Measurements from ENCODE around the gene FGD1. TPM values are rescaled to one million over a fixed set of nuclear protein-coding genes. Genes with fewer than 3 reads are reported as not detected.

The FGD1 gene
- total RNA-seq, 1 donor from 2014 or later: 9.0 TPM

DNA sequence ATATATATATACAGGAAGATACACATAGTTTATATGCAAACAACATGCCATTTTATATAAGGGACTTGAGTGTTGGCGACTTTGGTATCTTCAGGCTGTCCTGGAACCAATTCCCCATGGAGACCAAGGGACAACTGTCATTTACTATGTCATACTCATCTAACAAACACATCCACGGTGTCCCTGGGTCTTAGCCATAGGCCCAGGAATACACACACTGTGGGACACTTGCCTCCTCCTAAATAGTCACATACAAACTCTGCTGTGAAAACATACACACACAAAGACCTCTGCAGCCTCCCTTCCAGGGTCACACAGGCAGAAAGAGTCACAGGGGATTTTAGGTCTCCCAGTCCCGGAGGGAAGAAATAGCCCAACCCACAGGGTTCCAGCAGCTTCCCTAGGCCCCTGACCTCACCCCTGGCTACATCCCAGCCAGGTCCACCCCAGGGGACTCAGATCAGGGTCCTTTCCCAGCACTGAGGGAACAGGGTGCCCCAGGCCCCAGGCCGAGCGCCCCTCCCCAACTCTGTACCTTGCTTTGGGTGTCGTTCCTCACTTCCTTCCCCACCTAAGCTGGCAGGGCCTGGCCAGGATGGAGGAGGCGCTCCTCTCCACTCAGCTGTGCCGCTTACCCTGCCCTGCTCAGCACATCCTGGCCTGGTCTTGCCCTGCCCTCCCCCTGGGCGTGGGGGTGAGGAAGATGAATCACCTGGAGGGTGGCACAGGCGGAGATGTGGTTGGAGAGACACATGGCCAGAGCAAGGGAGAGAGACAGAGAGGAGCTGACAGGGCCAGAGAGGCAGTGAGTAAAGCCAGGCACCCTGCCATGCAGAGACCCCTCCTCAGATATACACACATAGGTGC lies 21.8 kb downstream of the FGD1 start:
- DNase-seq: no peak

DNA sequence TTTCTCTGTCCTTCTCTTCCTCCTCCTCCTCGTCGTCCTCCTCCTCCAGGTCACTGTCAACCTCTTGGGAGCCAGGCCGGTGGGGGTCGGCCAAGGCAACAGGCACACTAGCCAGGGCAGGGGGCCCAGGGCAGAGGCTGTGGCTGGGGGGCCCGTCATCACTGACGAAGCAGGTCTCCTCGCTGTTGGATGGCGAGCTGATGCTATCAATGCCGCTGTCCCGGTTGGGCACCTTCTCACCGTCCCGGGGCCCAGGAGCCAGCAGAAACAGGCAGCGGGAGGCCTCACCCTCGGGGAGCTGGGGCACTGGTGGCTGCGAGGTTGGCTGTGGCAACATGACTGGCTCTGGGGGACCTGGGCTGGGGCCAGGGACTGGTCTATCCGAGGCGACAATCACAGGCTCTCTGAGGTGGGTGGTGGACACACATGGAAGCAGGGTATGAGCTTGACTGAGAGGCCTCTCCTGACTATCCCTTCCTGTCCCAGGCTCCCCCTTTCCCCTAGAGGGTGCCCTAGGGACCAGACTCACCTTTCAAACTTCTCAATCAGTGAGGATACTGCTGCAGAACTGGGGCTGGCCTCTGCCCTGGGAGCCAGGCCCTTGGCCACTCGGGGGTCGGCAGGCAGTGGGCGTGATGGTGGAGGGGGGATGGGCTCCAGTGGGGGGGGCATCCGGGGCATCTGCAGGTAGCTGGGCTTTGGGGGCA lies 25.8 kb downstream of the FGD1 start:
- no peak for DNase-seq

DNA sequence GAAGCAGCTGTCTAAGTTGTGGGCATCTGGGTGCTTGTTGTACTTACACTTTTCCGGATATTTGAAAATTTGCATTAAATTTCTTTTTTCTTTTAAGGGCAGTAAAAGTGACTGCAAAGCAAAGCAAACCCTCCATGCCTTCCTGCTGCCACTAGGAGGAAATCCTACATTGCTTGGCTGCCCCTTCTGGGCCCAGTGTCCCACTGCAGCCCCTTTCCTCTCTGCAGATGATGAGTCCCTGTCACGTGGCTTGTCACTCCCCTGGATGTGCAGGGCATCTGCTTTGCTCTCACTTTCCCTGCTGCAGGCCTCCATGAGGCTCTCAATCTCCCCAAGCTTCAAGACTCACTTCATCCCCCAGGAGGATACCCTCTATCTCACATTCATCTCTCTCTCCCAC lies 43.1 kb downstream of the FGD1 start:
- no peak for DNase-seq

DNA sequence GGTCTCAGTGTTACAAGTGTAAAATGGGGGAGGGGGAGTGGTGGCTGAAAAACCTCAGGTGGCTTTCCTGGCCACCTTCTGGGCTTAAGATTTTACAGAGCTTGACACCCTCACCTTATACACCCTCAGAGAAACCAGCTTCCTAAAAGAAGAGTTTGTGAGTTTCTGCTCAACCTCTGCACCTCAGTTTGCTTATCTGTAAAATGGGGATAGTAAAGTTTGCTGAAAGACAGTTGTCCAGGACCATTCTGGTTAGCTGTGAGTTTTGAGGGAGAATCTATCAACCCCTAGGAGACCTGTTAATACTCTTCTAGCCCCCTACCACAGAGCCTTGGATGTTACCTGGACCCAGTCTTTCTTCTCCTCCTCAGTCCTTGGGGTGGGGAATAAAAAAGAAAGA lies 46.1 kb downstream of the FGD1 start:
- DNase-seq: no peak

DNA sequence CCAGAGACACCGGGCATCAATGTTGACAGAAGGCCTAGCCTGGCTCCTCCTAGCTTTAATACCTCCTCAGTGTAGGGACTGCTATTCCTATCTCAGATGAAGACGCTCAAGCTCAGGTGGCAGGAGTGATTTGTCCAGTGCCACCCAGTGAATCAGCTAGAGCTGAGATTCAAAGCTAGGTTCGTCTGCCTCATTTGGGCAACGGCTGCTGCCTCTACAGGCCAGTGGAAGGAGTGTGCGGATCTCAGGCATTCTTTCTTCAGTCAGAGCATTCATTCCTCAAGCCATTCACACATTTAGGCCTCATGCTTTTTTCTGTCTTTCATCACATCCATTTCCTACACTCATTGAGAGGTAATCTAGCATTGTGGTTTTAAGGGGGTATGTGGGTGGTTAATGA lies 48.6 kb downstream of the FGD1 start:
- no peak for DNase-seq

DNA sequence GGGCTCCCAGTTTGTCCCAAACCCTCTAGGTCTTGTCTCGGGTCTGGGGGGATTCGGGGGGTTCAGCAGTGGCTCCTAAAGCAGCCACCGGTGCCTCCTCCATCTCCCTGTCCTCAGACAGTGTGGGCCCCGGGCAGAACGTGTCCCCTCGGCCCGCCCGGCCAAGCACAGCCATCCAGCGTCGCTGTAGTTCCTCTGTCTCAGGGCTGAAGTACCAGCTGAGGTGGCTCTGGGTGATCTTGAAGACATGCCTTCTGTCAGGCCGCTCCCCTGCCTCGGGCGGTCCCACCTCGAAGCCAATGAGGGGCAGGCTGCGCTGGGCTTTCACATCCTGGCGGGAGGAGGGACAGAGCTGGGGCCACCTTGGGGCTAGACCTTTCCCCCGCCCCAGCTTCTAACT lies 50.0 kb downstream of the FGD1 start:
- no peak for DNase-seq

DNA sequence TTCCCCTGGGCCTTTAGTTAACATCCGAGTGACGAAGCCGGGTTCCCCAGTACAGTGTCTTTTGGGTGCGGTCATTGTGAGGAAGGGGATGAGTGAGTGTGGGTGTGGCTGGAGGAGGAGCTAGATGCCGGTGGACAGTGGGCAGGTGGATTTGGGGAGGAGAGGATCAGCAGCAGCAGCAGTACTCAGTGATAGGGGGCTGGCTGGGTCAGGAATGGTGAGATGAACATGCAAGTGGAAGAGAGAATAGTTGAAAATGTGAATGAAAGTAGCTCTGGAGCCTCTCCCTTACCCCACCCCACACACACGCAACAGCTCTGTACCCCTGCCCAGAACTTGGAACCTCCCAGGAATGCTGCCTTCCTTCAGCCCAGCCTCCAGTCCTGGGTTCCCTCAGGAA lies 51.3 kb downstream of the FGD1 start:
- no peak for DNase-seq

DNA sequence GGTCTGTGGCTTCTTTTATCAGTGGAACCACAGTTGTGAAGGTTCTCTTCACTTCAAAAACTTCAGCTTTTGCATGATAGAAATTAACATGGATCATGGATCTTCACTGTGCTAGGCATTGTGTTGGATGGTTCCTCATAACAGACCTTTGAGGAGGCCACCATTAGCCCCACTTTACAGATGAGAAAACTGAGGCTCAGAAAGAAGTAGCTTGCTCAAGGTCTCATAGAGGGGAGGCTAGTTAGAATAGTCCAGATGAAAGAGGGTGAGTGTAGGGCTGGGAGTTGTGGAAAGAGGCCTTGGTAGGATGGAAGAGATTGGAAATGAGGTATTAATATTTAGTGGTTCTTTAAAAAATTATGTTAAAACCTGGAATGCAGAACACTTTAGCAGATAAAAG lies 53.2 kb downstream of the FGD1 start:
- DNase-seq: no peak

DNA sequence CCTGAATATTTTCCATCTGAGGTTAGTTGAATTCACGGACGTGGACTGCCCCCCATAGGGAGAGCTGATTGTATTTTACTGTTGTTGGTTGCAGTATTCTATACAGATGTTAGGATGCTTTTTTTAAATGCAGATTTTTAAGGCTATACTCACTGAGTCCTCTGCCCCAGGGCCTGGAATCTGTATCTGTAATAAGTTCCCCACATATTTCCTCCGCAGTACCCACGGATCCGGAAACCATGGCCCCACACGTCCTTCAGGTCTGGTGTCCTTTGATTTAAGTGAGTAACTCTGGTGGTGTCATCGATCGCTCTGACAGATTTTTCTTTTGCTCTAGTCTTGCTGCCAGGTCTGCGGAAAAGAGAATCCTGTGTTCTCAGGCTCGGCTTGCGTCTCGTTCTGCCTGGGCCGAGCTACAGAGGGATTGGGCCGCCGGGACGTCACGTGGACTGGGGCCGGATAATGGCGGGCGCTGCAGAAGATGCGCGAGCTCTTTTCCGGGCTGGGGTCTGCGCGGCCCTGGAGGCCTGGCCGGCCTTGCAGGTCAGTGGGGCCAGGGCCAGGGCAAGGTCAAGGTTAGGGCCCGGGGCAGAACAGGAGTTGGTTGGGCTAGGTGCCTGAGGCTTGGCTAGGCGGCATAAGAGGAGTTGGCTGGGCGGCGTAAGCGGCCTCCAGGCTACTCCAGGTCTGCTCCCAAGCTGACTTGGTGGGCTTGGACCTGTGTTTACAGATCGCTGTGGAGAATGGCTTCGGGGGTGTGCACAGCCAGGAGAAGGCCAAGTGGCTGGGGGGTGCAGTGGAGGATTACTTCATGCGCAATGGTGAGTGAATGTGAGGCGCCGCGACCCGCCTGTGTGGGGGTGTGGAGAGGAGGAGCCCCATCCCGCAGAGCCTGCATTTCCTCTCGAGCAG lies 55.8 kb downstream of the FGD1 start, which contains the start of gene TSR2:
TSS of gene TSR2 (plus strand) at position 445 of the 912 bp plus-strand sequence. CDS start at position 463, 18 bp downstream.
- DNase-seq: peak; percentile 78

DNA sequence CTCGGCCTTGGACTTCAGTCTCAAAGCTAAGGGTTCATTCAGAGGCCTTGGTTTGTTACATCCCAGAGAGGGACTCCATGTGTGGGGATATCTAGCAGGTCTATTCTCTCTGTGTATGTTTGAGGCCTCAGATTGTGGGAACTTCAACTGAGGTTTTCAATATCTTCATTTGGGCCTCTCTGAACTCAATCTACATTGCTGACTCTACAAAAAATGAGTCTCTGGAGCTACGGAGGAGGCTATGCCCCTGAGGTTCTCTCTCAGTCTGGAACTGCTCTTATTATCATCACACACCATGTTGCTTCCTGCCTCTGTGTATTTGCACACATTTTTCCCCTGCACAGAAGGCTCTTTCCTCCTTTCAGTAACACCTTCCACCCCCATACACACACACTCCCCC lies 60.9 kb downstream of the FGD1 start:
- DNase-seq: no peak

DNA sequence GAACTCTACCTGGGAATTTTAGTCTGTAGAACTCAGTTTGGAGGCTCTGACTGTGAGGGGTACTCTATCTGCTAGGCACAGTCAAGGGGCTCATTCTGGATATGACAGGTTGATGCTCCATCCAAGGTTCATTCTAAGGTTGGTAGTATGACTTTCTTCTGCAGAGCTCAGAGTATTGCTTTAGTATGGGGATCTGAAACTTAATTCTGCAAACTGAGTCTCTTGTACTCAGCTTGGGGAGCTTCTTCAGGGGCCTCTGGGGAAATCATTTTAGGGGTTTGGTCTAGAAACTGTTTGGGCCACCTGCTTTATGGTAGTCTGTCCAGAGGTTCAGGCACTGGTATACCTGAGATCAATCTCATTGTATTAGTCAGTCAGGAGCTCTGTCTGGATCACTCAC lies 65.5 kb downstream of the FGD1 start:
- no peak for DNase-seq

DNA sequence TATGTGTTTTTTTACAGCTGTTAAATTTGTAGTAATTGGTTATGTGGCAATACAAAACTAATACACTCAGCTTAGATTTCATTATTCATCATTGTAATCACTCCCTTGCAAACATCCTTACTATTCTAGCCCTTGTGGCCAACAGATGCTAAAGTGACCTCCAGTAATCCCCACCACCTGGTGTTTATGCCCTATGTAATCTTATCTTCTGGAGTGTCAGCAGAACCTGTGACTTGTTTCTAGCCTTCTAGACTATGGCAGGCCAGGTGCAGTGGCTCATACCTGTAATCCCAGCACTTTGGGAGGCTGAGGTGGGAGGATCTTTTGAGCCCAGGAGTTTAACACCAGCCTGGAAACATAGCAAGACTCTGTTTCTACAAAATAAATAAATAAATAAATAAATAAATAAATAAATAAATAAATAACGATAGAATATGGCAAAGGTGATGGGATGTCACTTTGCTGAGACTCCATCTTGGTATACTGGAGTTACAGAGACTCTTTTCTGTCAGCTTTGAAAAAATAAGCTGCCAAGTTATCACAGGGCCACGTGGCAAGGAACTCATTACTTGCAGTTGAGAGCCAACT lies 68.1 kb downstream of the FGD1 start:
- DNase-seq: no peak

DNA sequence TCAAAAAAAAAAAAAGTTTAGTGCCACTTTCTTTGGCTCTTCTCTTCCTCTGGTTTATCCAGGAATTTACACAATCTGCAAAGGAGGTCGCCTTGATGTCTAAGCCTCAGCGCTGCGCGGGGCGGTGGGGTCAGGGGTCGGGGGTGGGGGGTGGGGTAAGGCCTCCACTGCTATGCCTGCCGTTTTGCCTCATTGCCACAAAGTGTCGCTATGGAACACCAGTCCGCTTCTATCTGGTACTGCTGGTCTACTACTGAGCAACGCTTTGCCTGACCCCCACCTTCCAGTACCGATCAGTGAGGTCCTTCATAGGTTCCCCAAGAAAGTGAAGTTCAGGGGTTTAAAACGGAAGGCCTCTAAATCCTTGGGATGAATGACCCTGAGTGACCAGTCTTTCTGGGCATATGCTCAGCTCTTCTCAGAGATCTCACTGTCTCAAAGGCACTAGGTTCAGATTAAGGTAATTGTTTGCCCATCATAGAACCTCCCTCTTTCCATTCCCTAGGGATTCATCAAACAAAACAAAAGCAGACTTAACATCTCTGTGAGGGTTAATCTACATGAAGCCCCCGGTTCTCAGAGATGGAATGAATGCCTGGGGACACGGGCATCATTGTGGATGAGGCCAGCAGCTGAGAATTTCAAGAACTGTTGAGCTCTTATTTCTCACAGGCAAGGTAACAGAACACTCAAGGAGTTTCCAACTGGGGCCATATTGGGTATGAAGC lies 72.7 kb downstream of the FGD1 start:
- DNase-seq: no peak

DNA sequence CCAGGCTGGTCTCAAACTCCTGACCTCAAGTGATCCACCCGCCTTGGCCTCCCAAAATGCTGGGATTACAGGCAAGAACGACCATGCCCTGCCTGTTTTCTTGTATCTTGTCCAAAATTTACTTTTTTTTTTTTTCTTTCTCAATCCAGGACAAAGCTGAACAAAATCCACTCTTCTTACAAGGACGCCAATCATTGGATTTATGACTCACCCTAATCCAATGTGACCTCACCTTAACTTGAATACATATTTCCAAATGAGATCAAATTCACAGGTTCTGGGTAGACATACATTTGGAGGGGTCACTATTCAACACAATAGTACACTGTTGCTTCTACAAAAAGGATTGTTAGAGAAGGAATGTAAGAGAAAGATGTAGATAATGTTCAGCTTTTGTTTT lies 73.9 kb downstream of the FGD1 start:
- DNase-seq: no peak

DNA sequence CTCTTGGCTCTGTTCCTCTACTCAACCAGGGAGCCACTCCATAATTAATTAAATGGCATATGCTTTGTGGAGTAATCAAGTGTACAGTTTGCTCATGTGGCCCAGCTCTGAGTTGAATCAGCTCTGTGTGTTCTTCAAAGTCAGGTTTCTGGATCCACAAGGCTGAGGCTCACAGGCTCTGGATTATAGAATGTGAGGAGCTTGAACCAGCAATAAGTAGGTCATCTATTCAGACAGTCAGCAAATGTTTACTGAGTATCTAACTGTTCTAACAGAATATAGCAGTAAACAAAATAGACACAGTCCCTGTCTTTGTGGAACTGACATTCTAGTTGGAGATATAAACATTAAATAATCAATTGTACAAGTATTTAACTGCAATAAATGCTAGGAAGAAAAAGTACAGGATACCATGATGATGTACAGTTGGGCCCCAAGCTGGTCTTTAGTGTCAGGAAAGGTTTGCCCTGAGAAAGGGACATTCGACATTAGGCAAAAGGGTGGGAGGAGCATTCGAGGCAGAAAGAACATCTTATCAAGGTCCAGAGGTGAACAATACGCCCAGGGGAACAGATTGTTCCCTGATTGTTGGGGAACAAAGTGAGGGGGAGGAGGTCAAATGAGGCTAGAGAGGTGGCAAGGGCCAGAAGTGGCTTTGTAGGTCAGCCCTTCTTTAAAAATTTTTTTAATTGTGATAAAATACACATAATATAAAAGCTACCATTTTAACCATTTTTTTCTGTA lies 76.3 kb downstream of the FGD1 start:
- no peak for DNase-seq

DNA sequence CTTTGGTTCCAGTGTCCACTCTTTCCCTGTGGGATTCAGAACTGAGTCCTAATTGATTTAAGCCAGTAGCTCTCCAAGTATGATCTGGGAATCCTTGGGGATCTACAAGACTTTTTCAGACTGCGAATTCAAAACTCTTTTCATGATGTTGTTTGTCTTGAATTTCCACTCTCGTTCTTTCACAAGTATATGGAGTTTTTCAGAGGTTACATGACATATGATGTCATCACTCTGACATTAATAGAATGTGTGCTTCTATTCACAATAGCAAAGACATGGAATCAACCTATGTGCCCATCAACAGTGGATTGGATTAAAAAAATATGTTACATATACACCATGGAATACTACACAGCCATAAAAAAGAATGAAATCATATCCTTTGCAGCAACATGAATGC lies 79.1 kb downstream of the FGD1 start:
- DNase-seq: no peak

DNA sequence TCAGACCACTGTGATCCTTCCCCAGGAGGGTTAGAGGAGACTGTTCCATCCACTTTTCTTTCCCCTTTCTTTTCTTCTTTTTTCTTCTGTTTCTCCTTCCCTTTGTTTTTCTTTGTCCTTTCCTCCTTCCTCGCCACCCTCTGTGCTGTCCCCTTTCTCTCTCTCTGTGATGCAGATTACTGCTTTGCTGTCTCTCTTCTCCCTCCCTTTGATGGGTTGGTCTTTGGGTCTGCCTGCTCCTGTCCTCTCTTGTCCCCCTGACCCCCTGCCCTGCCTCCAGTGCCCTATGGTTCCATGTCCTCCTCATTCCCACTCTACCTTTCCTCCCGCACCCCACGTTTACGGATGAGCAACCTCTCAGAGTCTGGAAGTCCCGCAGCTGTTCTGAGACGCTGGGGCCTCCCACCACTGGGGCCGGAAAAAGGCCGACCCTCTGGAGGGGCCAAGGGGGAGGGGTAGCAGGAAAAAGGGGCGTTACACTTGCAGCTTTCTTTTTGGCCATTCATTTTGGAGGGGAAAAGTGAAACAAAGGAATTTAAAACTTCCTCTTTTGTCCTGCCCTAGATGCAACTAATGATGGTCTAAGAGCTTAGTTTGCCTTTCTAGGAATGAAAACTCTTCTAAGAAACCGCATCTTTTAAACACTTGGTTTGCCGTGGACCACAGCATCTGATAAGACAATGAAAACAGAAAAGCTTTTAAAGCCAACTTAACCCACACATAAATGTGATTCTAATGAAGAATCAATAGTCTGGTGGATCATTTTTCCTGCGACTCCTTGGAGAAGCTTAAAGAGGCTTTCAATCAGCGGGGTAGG lies 80.3 kb downstream of the FGD1 start:
- no peak for DNase-seq

DNA sequence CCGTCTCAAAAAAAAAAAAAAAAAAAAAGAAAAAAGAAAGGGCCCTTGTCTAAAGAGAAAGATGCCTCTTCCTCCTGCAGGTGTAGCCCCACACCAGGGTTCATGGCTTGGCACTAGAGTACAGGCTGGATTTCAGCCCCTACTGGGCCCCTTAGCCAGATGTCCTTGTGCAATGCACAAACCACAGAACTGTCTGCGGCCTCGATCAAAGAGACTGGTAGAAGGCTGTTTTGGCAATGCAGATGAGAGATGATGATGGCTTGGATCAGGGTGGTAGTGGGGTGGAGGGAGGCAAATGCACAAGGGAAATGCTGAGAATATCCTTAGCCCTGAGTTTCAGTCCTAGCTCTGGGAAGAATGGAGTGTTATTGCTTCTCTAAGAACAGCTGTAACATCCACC lies 82.3 kb downstream of the FGD1 start:
- no peak for DNase-seq

DNA sequence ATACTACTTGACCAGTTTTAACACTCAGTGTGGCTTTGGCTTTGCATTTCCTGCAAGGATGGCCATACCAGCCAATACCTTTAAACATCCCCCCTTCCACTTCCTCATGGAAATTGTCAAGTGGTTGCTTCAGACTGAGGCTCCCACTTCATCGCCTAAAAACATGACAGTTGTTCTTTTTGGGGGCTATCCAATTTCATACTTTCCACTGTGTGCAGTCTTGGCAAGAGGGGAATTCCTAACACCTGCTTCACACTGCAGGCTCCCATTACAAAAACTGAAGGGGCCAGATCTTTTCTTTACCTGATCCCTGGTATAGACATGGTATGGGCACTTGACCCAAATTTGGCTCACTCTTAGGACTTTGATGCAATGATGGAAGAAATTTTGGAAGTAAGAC lies 84.3 kb downstream of the FGD1 start:
- DNase-seq: no peak

DNA sequence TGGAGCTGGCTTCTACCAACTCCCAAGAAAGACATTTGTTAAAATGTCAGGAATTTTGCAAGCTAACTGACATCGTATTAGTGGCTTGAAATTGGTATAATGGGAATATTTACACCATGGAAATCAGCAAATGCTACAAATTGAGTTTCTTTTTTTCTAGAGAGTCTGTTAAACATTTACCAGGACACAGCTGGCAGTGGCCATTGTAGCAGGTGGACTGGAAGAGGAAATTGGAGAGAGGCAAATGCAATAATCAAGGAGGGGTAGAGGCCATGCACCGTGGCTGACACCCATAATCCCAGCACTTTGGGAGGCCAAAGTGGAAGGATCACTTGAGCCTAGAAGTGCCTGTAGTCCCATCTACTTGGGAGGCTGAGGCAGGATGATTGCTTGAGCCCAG lies 88.8 kb downstream of the FGD1 start:
- DNase-seq: no peak

All from occipital lobe (tissue), 2 donors.